DND-41 (cell line): Measurements from ENCODE around the gene ATP2A2.

Experiments
- ATAC-seq: fragments of 200-7000 bp; cut with Tn5 transposase; 3 replicates; pipeline ENCODE4 v1.9.1; 2021; ENCODE audit warnings: low read depth; ENCODE audit not compliant: insufficient read depth
- DNase-seq: peaks from one replicate; pipeline ENCODE4 v3.0.0-alpha.2; 2020
- H2AFZ ChIP-seq: 2 replicates; pipeline ENCODE4 v1.6.0; 2012; ENCODE audit warnings: low read depth, low read length
- H3K27ac ChIP-seq: 2 replicates; pipeline ENCODE4 v1.5.1; 2012; ENCODE audit warnings: low read length, inconsistent platforms
- H3K27me3 ChIP-seq: fragments of 200-600 bp; sonication (generic); 2 replicates; pipeline ENCODE4 v1.6.0; 2012; ENCODE audit warnings: low read length, mild to moderate bottlenecking, inconsistent platforms; ENCODE audit not compliant: insufficient read depth, poor library complexity
- H3K36me3 ChIP-seq: 2 replicates; pipeline ENCODE4 v1.5.1; 2012; ENCODE audit warnings: low read length, inconsistent platforms; ENCODE audit not compliant: insufficient read depth
- H3K4me1 ChIP-seq: 2 replicates; pipeline ENCODE4 v1.5.1; 2012; ENCODE audit warnings: mild to moderate bottlenecking, low read length; ENCODE audit not compliant: insufficient read depth
- H3K4me2 ChIP-seq: 2 replicates; pipeline ENCODE4 v1.6.0; 2012; ENCODE audit warnings: mild to moderate bottlenecking, moderate library complexity, low read length, inconsistent platforms; ENCODE audit not compliant: insufficient read depth
- H3K4me3 ChIP-seq, 2 experiments: fragments of 200-600 bp in 1 of 2; shearing (Covaris generic) in 1 of 2; 2 replicates each; pipeline ENCODE4 v1.5.1; 2012 to 2016; ENCODE audit warnings: inconsistent platforms in 2 of 2, low read length in 2 of 2, mild to moderate bottlenecking in 2 of 2, low read depth in 1 of 2, moderate library complexity in 1 of 2
- H3K79me2 ChIP-seq: 2 replicates; pipeline ENCODE4 v1.6.0; 2012; ENCODE audit warnings: low read length, inconsistent platforms; ENCODE audit not compliant: insufficient read depth
- H3K9ac ChIP-seq: 2 replicates; pipeline ENCODE4 v1.6.0; 2012; ENCODE audit warnings: low read depth, mild to moderate bottlenecking, inconsistent platforms, low read length, moderate library complexity
- H3K9me3 ChIP-seq: 2 replicates; pipeline ENCODE4 v1.5.1; 2012; ENCODE audit warnings: low read length, moderate library complexity, mild to moderate bottlenecking, inconsistent platforms; ENCODE audit not compliant: insufficient read depth, severe bottlenecking
- H4K20me1 ChIP-seq: 2 replicates; pipeline ENCODE4 v1.6.0; 2012; ENCODE audit warnings: low read length; ENCODE audit not compliant: insufficient read depth
- CTCF ChIP-seq: IDR thresholded peaks from 2 replicates; pipeline ENCODE4 v1.5.1; 2012; ENCODE audit warnings: borderline replicate concordance, low read length, moderate library complexity, mild to moderate bottlenecking; ENCODE audit not compliant: poor library complexity, severe bottlenecking; ENCODE audit errors: extremely low read depth
- EZH2 ChIP-seq: IDR thresholded peaks from 3 replicates; pipeline ENCODE4 v1.6.1; 2012; ENCODE audit warnings: borderline replicate concordance, low read depth, mild to moderate bottlenecking, moderate library complexity, low read length, inconsistent platforms; ENCODE audit not compliant: severe bottlenecking

ATP2A2 gene

DNA sequence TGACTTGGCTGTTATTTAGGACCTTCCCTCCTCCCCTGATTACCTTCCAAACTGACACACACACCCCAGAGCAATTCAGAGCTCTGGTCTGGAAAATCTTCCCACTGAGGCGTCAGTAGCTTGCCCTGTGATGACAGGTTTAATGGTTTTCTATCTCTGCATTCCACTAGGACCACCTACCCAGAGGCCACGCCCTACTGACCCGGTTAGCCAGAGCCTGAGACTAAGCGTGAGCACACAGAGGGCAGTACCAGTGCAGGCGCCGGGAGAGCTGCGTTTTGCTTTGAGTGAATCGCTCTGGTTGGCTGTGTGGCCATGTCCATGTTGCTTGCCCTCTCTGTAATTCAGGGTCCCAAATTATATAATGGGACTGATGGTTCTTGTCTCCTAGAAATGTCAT, 36.2 kb upstream of the ATP2A2 start:
- no peak overlapping the region for H3K4me2 ChIP-seq
- DNase-seq (no peak), ATAC-seq (no peak)
- H2AFZ ChIP-seq: no peak overlapping the region
- no peak overlapping the region for H3K27ac ChIP-seq
- H3K4me1 ChIP-seq: no peaks in the 10 kb centered on the region
- H3K79me2 ChIP-seq: no peaks in the 10 kb centered on the region
- H3K27me3 ChIP-seq: no peaks in the 10 kb centered on the region
- no peaks in the 10 kb centered on the region for H3K9me3 ChIP-seq
- TF ChIP-seq CTCF: no peak
- no peak for TF ChIP-seq EZH2
- no peak overlapping the region for H3K4me3 ChIP-seq
- no peaks in the 10 kb centered on the region for H3K36me3 ChIP-seq
- no peak overlapping the region for H3K9ac ChIP-seq
- no peaks in the 10 kb centered on the region for H4K20me1 ChIP-seq

DNA sequence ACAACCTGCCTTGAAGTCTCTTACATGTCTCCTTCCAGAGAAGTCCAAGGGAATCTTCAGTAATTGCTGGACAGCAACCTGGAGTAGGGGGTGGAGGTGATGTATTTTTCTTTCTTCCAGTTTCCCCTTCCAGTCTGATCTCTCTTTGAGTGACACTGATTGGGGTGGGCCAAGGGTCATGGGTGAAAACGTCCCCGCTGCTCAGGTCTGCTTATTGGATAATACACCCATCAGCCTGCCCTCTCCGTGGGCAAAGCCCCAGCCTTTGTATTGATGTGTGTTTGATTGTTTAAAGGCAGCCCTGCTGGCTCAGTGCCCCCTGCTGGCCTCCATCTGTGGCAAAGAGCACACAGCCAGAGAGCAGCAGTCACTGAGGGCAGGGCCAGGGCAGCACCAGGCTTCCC, 35.7 kb upstream of the ATP2A2 start:
- no peak overlapping the region for H3K27ac ChIP-seq
- no peaks in the 10 kb centered on the region for H3K36me3 ChIP-seq
- no peaks in the 10 kb centered on the region for H4K20me1 ChIP-seq
- H3K9me3 ChIP-seq: no peaks in the 10 kb centered on the region
- no peak overlapping the region for H3K9ac ChIP-seq
- no peaks in the 10 kb centered on the region for H3K79me2 ChIP-seq
- H3K4me2 ChIP-seq: no peak overlapping the region
- peak; percentile 63 for TF ChIP-seq CTCF
- no peak for TF ChIP-seq EZH2
- DNase-seq: peak; percentile 38
- peak; percentile 73 for ATAC-seq
- H3K4me1 ChIP-seq: no peaks in the 10 kb centered on the region
- H3K4me3 ChIP-seq: no peak overlapping the region
- H2AFZ ChIP-seq: no peak overlapping the region
- H3K27me3 ChIP-seq: no peaks in the 10 kb centered on the region

- no peaks in the 10 kb centered on the region for H3K79me2 ChIP-seq
Measured at GRCh38 chr12:110246636-110247339, 34.3 kb upstream of the ATP2A2 start.

More at GRCh38 chr12:110246636-110247339, 34.3 kb upstream of the ATP2A2 start:
- no peak overlapping the region for H3K4me3 ChIP-seq
- TF ChIP-seq EZH2 (no peak), CTCF (no peak)
- H3K36me3 ChIP-seq: no peaks in the 10 kb centered on the region
- no peak for DNase-seq
- H3K27me3 ChIP-seq: no peaks in the 10 kb centered on the region
- no peaks in the 10 kb centered on the region for H3K4me1 ChIP-seq
- H4K20me1 ChIP-seq: no peaks in the 10 kb centered on the region
- no peaks in the 10 kb centered on the region for H3K9me3 ChIP-seq
- no peak overlapping the region for H3K27ac ChIP-seq
- ATAC-seq: no peak
- no peak overlapping the region for H3K9ac ChIP-seq
- no peak overlapping the region for H2AFZ ChIP-seq
- H3K4me2 ChIP-seq: no peak overlapping the region
